GM13976 (cell line): ENCODE data around the gene SCT.

ENCODE experiments used
- DNase-seq: peaks from one replicate; pipeline ENCODE4 v3.0.0; 2012; ENCODE audit warnings: low spot score
- in situ Hi-C: fragments of 300-500 bp; cut with MboI; formaldehyde crosslinking; loops from one replicate; pipeline ENCODE4 v1.12.0; 2022; ENCODE audit warnings: low sequenced_read_pairs, mixed read lengths, inconsistent platforms; ENCODE audit not compliant: unreplicated experiment
- TF ChIP-seq, protein P1 (sequence below): IDR thresholded peaks from 2 replicates; pipeline ENCODE4 v1.5.1; 2012; ENCODE audit warnings: borderline replicate concordance, mild to moderate bottlenecking; ENCODE audit not compliant: insufficient read depth; ENCODE audit errors: extremely low read depth, missing control alignments, control extremely low read depth

Gene SCT

DNA sequence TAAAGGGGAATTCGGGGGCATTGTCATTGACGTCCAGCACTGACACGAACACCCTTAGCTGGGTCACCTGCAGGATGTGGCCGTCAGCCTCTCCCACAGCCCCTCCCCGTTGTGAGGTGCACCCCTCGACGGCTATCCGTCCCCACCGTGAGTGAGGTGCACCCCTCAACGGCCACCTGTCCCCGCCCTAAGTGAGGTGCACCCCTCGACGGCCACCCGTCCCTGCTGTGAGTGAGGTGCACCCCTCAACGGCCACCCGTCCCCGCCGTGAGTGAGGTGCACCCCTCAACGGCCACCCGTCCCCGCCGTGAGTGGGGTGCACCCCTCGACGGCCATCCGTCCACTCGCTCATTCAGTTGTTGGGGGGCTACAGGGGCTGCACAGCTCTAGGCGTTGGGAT, 5.1 kb downstream of the SCT start:
- TF ChIP-seq, protein P1, sequence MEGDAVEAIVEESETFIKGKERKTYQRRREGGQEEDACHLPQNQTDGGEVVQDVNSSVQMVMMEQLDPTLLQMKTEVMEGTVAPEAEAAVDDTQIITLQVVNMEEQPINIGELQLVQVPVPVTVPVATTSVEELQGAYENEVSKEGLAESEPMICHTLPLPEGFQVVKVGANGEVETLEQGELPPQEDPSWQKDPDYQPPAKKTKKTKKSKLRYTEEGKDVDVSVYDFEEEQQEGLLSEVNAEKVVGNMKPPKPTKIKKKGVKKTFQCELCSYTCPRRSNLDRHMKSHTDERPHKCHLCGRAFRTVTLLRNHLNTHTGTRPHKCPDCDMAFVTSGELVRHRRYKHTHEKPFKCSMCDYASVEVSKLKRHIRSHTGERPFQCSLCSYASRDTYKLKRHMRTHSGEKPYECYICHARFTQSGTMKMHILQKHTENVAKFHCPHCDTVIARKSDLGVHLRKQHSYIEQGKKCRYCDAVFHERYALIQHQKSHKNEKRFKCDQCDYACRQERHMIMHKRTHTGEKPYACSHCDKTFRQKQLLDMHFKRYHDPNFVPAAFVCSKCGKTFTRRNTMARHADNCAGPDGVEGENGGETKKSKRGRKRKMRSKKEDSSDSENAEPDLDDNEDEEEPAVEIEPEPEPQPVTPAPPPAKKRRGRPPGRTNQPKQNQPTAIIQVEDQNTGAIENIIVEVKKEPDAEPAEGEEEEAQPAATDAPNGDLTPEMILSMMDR, result no peak
- no peak for DNase-seq
- in situ Hi-C loops, result no loop called here

DNA sequence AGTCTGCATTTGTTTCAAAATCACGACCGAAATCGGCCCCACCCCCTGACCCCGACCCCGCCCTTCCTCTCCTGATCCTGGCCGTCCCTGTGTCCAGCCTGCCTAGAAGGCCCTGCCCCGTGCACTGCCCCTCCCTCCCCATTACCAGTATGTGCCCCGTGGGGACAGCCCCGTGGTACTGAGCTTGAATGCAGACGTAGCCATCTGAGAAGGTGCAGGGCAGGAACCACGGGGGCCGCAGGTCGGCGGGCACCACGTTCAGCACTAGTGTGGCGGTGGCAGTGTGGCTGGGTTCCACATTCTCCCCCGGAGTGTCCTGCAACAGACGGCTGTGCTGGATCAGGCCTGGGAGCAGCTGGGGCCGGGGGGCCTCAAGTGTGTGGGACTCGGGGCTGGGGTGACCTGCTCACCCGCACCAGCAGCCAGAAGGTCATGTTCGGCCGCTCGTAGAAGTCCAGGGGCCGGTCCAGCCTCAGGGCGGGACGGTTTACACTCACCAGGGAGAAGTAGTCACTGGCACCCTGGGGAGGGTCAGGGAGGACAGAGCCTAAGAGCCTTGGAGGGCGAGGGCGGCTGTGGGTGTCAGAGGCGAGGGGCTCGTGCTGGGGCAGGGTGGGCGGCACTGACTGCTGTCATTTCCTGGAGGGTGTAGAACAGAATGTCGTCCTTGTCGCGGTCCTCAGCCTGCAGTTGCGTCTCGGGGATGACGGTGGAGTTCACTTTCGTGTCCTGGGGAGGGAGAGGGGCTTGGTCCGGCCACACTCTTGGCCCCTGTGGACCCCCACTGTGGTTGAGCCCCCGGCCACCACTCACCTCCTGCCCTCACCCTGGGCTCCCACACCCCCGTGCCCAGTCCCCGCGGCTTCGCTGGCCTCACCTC, 5.8 kb downstream of the SCT start:
- in situ Hi-C loops, result no loop called here
- TF ChIP-seq, protein P1, result no peak
- DNase-seq, result no peak

DNA sequence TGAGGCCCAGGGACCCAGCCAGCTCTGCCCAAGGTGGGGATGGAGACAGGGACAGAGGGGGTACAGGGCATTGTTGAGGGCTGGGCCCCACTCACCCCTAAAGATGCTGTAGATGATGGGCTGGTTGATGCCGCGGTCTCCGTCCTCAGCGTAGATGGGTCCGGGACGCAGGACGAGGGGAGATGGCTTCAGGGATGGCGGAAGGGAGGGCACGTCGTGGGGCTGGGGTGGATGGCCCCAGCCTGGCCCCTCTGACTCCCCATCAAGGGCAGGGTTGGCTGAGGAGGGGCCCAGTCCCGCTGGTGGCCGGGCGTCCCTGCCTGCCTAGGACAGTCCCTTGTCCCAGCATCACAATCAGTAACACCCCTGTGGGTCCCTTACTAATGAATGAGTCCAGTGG, 6.8 kb downstream of the SCT start:
- in situ Hi-C loops, result no loop called here
- TF ChIP-seq, protein P1, result no peak
- no peak for DNase-seq

GRCh38 chr11:619628-620050, 7.3 kb downstream of the SCT start:
- no peak for DNase-seq
- TF ChIP-seq, protein P1, result no peak
- in situ Hi-C loops, result no loop called here

DNA sequence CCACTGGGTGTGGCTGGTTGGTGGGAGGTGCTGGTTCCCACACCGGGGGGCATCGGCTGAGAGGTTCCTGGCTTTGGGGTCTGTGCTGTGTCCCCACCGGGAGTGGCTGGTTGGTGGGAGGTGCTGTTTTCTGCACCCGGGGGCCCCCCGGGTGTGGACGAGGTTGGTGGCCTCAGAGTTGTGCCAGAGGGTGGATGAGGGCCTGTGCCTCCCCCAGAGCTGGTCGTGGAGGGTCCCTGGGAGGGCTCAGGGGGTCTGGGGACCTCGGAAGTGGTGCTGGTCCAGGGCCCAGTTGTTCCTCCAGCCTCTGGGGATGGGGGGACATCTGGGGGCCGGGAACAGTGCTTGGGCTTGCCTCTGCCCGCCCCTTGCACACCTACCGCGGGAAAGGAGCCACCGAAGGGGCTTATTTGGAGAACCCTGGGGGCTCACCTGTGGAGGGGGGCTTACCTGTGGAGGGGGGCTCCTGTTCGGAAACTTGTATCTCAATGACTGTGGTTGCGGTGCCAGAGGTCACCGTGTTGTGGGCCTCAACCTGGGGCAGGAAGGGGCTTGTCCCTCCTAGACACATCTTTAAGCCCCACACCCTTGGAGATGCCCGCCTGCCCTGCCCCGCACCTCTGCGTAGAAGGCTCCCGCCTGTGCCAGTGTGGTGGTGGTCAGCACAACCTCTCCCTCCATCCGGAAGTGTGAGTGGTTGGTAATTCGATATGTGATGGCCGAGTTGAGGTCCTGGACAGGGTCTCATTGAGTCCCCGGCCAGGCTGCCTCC, 7.9 kb downstream of the SCT start:
- DNase-seq, result no peak
- in situ Hi-C loops, result no loop called here
- TF ChIP-seq, protein P1, result no peak

GRCh38 chr11:617912-618682, 8.9 kb downstream of the SCT start:
- in situ Hi-C loops, result no loop called here
- TF ChIP-seq, protein P1, result no peak
- no peak for DNase-seq
